ENCODE measurements around the gene SPPL2A. TPM values are rescaled to one million over a fixed set of nuclear protein-coding genes. Genes with fewer than 3 reads are reported as not detected.

Gene SPPL2A
- total RNA-seq, 1 donor from 2014 or later: 115 TPM

DNA sequence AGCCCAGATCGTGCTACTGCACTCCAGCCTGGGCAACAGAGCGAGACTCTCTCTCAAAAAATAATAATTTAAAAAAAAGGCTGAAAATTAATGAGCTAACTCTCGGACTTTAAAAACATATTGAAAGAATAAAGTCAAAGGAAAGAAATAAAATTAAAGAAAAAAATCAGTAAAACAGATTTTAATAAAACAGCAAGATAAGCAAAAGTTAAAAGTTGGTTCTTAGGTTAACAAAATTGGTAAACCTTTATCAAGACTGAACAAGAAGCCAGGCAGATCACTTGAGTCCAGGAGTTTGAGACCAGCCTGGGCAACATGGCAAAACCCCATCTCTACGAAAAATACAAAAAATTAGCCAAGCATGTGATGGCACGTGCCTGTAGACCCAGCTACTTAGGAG, 99.6 kb downstream of the SPPL2A start:
- no peak for DNase-seq (ENCODE audit: low spot score)
- no peak overlapping the region for H3K27ac Mint-ChIP-seq (ENCODE audit: unreplicated experiment)
- H3K4me3 Mint-ChIP-seq (ENCODE audit: unreplicated experiment): no peak overlapping the region
- H3K27me3 Mint-ChIP-seq (ENCODE audit: low read depth): no peaks in the 10 kb centered on the region
- H3K9me3 Mint-ChIP-seq (ENCODE audit: low read depth): no peaks in the 10 kb centered on the region
- no peaks in the 10 kb centered on the region for H3K4me1 Mint-ChIP-seq (ENCODE audit: low read depth)
- H3K36me3 Mint-ChIP-seq (ENCODE audit: low read depth): peaks cover 4% of the 10 kb centered on the region
- TF ChIP-seq, protein P1, sequence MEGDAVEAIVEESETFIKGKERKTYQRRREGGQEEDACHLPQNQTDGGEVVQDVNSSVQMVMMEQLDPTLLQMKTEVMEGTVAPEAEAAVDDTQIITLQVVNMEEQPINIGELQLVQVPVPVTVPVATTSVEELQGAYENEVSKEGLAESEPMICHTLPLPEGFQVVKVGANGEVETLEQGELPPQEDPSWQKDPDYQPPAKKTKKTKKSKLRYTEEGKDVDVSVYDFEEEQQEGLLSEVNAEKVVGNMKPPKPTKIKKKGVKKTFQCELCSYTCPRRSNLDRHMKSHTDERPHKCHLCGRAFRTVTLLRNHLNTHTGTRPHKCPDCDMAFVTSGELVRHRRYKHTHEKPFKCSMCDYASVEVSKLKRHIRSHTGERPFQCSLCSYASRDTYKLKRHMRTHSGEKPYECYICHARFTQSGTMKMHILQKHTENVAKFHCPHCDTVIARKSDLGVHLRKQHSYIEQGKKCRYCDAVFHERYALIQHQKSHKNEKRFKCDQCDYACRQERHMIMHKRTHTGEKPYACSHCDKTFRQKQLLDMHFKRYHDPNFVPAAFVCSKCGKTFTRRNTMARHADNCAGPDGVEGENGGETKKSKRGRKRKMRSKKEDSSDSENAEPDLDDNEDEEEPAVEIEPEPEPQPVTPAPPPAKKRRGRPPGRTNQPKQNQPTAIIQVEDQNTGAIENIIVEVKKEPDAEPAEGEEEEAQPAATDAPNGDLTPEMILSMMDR (IDR thresholded peaks at IDR 0.05): no peak

- no peaks in the 10 kb centered on the region for H3K9me3 Mint-ChIP-seq (ENCODE audit: low read depth)
- no peak overlapping the region for H3K27ac Mint-ChIP-seq (ENCODE audit: unreplicated experiment)
- no peak overlapping the region for H3K4me3 Mint-ChIP-seq (ENCODE audit: unreplicated experiment)
- no peaks in the 10 kb centered on the region for H3K4me1 Mint-ChIP-seq (ENCODE audit: low read depth)
- H3K36me3 Mint-ChIP-seq (ENCODE audit: low read depth): peaks cover 28% of the 10 kb centered on the region
- TF ChIP-seq, protein P1 (IDR thresholded peaks at IDR 0.05): no peak
- no peak for DNase-seq (ENCODE audit: low spot score)
- no peaks in the 10 kb centered on the region for H3K27me3 Mint-ChIP-seq (ENCODE audit: low read depth)
These were observed 110.0 kb downstream of the SPPL2A start for GRCh38 chr15:50655555-50655954.

DNA sequence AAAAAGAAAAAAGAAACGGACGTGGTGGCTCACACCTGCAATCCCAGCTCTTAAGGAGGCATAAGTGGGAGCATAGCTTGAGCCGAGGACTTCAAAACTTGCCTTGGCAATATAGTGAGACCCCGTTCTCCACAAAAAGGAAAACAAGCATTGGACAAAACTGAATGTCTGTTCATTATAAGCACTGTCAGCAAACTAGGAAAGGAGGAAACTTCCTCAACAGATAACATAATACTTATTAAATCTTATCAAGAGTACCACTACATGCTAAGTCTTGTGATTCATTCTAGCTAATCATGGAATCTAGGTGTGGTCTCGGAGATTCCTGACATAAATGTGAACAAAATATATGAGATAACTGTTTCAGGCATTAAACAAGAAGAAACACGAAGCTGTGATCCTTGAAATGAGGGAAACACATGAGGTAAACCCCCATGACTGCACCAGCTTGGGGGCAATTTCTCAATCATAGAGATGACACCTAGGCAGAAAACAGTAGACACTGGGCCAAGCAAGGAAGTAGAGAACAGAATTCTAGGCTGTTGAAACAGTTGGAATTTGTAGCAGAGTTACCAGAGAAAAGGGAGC, 112.3 kb downstream of the SPPL2A start:
- Mint-ChIP-seq H3K27ac (ENCODE audit: unreplicated experiment) (no peak overlapping the region), H3K9me3 (ENCODE audit: low read depth) (no peaks in the 10 kb centered on the region), H3K27me3 (ENCODE audit: low read depth) (no peaks in the 10 kb centered on the region), H3K36me3 (ENCODE audit: low read depth) (peaks cover 33% of the 10 kb centered on the region), H3K4me1 (ENCODE audit: low read depth) (no peaks in the 10 kb centered on the region), H3K4me3 (ENCODE audit: unreplicated experiment) (no peak overlapping the region)
- no peak for DNase-seq (ENCODE audit: low spot score)
- TF ChIP-seq, protein P1 (IDR thresholded peaks at IDR 0.05): no peak

- peaks cover 33% of the 10 kb centered on the region for H3K36me3 Mint-ChIP-seq (ENCODE audit: low read depth)
- TF ChIP-seq, protein P1 (IDR thresholded peaks at IDR 0.05): no peak
- DNase-seq (ENCODE audit: low spot score): no peak
- no peaks in the 10 kb centered on the region for H3K27me3 Mint-ChIP-seq (ENCODE audit: low read depth)
- H3K9me3 Mint-ChIP-seq (ENCODE audit: low read depth): no peaks in the 10 kb centered on the region
- H3K4me1 Mint-ChIP-seq (ENCODE audit: low read depth): no peaks in the 10 kb centered on the region
- no peak overlapping the region for H3K4me3 Mint-ChIP-seq (ENCODE audit: unreplicated experiment)
- H3K27ac Mint-ChIP-seq (ENCODE audit: unreplicated experiment): peak overlapping the region; percentile 23
These were observed 112.8 kb downstream of the SPPL2A start for GRCh38 chr15:50652671-50653070.

Other genes with a start within 250 kb of the SPPL2A start
- gene USP50, start 219.0 kb downstream of the SPPL2A start, total RNA-seq: 0.35 to 0.85 TPM (median 0.56 TPM) in 3 replicates
- 34.5 to 41.6 TPM (median 35.8 TPM) in 3 replicates for gene TRPM7, start 78.9 kb downstream of the SPPL2A start, total RNA-seq
- gene AP4E1, start 143.0 kb upstream of the SPPL2A start, total RNA-seq: 12.0 to 13.2 TPM (median 13.1 TPM) in 3 replicates

All from chondrocyte (in vitro differentiated cells).